ENCODE results near the gene SWAP70. TPM values are rescaled to one million over a fixed set of nuclear protein-coding genes. Genes with fewer than 3 reads are reported as not detected.
A peak's percentile ranks its signal among the peaks of the same experiment; 100 is the strongest.

SWAP70 gene
- total and polyA plus RNA-seq, 2 of the 8 experiments (the other 6 are each of a cell fraction or from before 2014, with no cell fraction given) = 14.8 to 37.5 TPM

- peaks cover 0 to 5% of the 10 kb centered on the region in 2 experiments for H4K20me1 ChIP-seq (replicated peaks in 1 of 2; ENCODE audit: control insufficient read depth in 1 of 2, insufficient read depth in 2 of 2, low read length in 2 of 2)
- H2BK15ac ChIP-seq (ENCODE audit: low read length) = no peak overlapping the region
- no peak for DNase-seq (ENCODE audit: low read depth in 1 of 2, low spot score in 2 of 2)
- H2AFZ ChIP-seq (ENCODE audit: low read length) = no peak overlapping the region
- no peak overlapping the region for H4K5ac ChIP-seq (ENCODE audit: insufficient read length, low read depth, low read length)
- WGBS, 2 experiments (ENCODE audit: extremely low coverage in 1 of 2, insufficient coverage in 1 of 2, insufficient read length in 1 of 2, insufficient replicate concordance in 2 of 2, low coverage in 1 of 2, low lambda C conversion rate in 2 of 2, missing lambda C conversion rate in 1 of 2) = 90% methylated on average over 2 of the region's 2 CpGs; no CpG with 5 or more reads in 1 of the 2 experiments
- no peaks in the 10 kb centered on the region for H3K23me2 ChIP-seq (ENCODE audit: low read depth, low read length)
- H3K4me2 ChIP-seq (ENCODE audit: insufficient read depth in 1 of 2, low read depth in 2 of 2, low read length in 2 of 2) = no peak overlapping the region
- no peak overlapping the region for H3K14ac ChIP-seq (ENCODE audit: insufficient read length)
- ChIA-PET CTCF (ENCODE audit: partially characterized antibody) (interaction anchor here (0.7 to 1.8 kb wide), 3 partner anchors 21 to 45 kb away, joined by 3 to 4 read pairs (median 3); no protein-coding TSS in a partner anchor), POLR2A (ENCODE audit: partially characterized antibody) (no interaction called here)
- peaks cover 0 to 37% of the 10 kb centered on the region in 2 experiments; a peak in 3 of 4 replicates for H3K79me2 ChIP-seq (ENCODE audit: control insufficient read depth in 1 of 2, insufficient read depth in 2 of 2, low read length in 2 of 2)
- H3K4ac ChIP-seq (replicated peaks; ENCODE audit: insufficient read length, low read depth, low read length) = no peak overlapping the region
- no peak overlapping the region for H2BK20ac ChIP-seq (ENCODE audit: low read length)
- no peak overlapping the region for H3K18ac ChIP-seq (ENCODE audit: extremely low read depth, low read length)
- no peak for TF ChIP-seq CBX5 (IDR thresholded peaks at IDR 0.05; ENCODE audit: low read depth, low read length)
- no peak for TF ChIP-seq POLR2AphosphoS5 (IDR thresholded peaks at IDR 0.05; ENCODE audit: low read depth, low read length)
- peak in 1 of 3 experiments; percentile 23; a peak in 1 of 4 replicates for TF ChIP-seq CTCF (IDR thresholded peaks at IDR 0.05; ENCODE audit: control extremely low read depth in 1 of 3, insufficient read depth in 1 of 3, low read depth in 1 of 3, low read length in 3 of 3)
- TF ChIP-seq RAD21 (IDR thresholded peaks at IDR 0.05 in 1 of 2, conservative IDR thresholded peaks at IDR 0.05 in 1 of 2; ENCODE audit: low read depth in 2 of 2, low read length in 2 of 2) = peak in 1 of 2 experiments; percentile 13; a peak in 2 of 4 replicates
- H3K9me3 ChIP-seq (ENCODE audit: insufficient read depth in 2 of 2, low read depth in 1 of 2, low read length in 1 of 2) = no peaks in the 10 kb centered on the region; a peak in 1 of 4 replicates
- H3K36me3 ChIP-seq (ENCODE audit: control insufficient read depth in 2 of 4, insufficient read depth in 4 of 4, low read length in 3 of 4) = peaks cover 0 to 18% (median 8%) of the 10 kb centered on the region in 4 experiments; a peak in 6 of 8 replicates
- no peak overlapping the region for H3K56ac ChIP-seq (replicated peaks; ENCODE audit: insufficient read length, low read depth, low read length)
- H2BK5ac ChIP-seq (ENCODE audit: low read depth, low read length) = no peak overlapping the region
- no peak overlapping the region for H3K27ac ChIP-seq (ENCODE audit: low read depth, low read length)
- H3K4me1 ChIP-seq (replicated peaks in 1 of 4; ENCODE audit: control insufficient read depth in 3 of 4, insufficient read depth in 4 of 4, low read length in 3 of 4) = peaks cover 3 to 12% (median 7%) of the 10 kb centered on the region in 4 experiments; a peak in 6 of 7 replicates
- no peaks in the 10 kb centered on the region for H3K27me3 ChIP-seq (replicated peaks in 1 of 4; ENCODE audit: control insufficient read depth in 3 of 4, extremely low read depth in 1 of 4, insufficient read depth in 3 of 4, low read length in 3 of 4)
- H2AK5ac ChIP-seq (ENCODE audit: low read depth, low read length) = no peak overlapping the region
- no peak overlapping the region for H3K9ac ChIP-seq (replicated peaks in 1 of 4; ENCODE audit: extremely low read depth in 1 of 4, low read depth in 3 of 4, low read length in 3 of 4)
- H3K79me1 ChIP-seq (ENCODE audit: low read depth, low read length) = no peaks in the 10 kb centered on the region; the same call in 1 of the 2 replicates
- no peak overlapping the region for H3K23ac ChIP-seq (ENCODE audit: insufficient read length)
- no peak overlapping the region for H4K91ac ChIP-seq (replicated peaks; ENCODE audit: insufficient read length, low read length)
- H3K4me3 ChIP-seq (ENCODE audit: extremely low read depth in 1 of 4, insufficient read depth in 2 of 4, low read depth in 3 of 4, low read length in 4 of 4) = no peak overlapping the region
- no peak for FAIRE-seq
- no peak overlapping the region for H4K8ac ChIP-seq (ENCODE audit: extremely low read depth, insufficient read depth, low read length)
- no peak overlapping the region for H2BK12ac ChIP-seq (ENCODE audit: low read depth, low read length)
- H2BK120ac ChIP-seq (replicated peaks; ENCODE audit: low read depth, low read length) = no peak overlapping the region
Observed at GRCh38 chr11:9693801-9694553, 30.1 kb downstream of the SWAP70 start.
